HL-60 (cell line): ENCODE data around the gene ZFYVE27.

Source experiments
- DNase-seq, 2 experiments: peaks; one replicate each; pipeline ENCODE4 v3.0.0-alpha.2; 2010 to 2020; ENCODE audit warnings: low read depth in 1 of 2, low spot score in 1 of 2
- H3K27ac ChIP-seq: fragments of 250-450 bp; sonication (Bioruptor Pico); replicated peaks from 2 replicates; pipeline ENCODE4 v1.5.1; 2020; ENCODE audit warnings: mild to moderate bottlenecking, moderate library complexity
- H3K27me3 ChIP-seq: fragments of 250-450 bp; sonication (Bioruptor Pico); 2 replicates; pipeline ENCODE4 v1.5.1; 2021; ENCODE audit warnings: mild to moderate bottlenecking, moderate library complexity; ENCODE audit not compliant: insufficient read depth, poor library complexity, severe bottlenecking
- H3K4me3 ChIP-seq: replicated peaks from 2 replicates; pipeline ENCODE4 v1.5.1; 2011; ENCODE audit warnings: mild to moderate bottlenecking, control low read depth, low read length; ENCODE audit not compliant: insufficient read depth
- GABPA ChIP-seq: IDR thresholded peaks from 2 replicates; pipeline ENCODE4 v1.6.1; 2012; ENCODE audit warnings: low read depth
- POLR2AphosphoS5 ChIP-seq: IDR thresholded peaks from 2 replicates; pipeline ENCODE4 v1.6.1; 2012; ENCODE audit warnings: low read depth
- REST ChIP-seq: IDR thresholded peaks from 2 replicates; pipeline ENCODE4 v1.6.1; 2012; ENCODE audit warnings: low read depth; ENCODE audit not compliant: insufficient replicate concordance
- SPI1 ChIP-seq: IDR thresholded peaks from 2 replicates; pipeline ENCODE4 v1.6.1; 2012; ENCODE audit warnings: low read depth, mild to moderate bottlenecking, borderline replicate concordance
- TF ChIP-seq, protein P1 (sequence below): IDR thresholded peaks from one replicate; pipeline ENCODE4 v1.5.1; 2011; ENCODE audit warnings: low read length, control low read depth, inconsistent platforms; ENCODE audit not compliant: insufficient read depth

ZFYVE27 gene

DNA sequence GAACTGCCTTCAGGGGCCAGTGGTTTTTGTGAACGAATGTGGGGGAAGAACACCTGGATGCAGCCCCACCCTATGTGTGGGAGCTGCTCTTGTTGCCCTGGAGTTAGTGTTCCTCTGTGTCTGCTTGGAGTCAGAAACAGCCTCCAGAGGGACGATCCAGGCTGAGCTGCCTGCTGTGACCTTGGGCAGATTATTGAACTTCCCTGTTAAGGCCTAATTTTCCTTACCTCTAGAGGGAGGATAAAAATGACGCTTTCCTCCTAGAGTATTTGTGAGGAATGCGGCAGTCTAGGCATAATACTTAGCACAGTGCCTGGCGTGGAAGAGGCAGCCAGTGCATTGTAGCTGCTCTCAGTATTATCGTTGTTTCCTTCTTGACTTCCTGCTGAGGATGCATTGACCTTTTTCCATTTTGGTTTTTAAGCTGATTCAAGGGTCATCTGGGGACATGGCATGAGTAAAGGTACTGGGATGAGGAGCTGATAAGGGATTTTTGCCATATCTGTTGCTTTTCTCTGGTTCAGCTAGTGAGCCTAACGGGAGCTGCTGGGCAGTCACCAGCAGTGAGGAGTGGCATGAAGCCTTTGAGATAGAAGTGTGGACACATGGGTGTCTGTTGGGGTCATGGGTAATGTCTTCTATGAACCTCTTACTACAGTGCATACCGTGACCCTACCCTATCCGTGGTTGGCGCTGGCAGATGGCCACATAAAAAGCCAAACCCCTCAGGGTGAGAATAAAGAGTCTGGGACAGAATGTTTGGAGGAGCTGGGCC, 6.4 kb downstream of the ZFYVE27 start:
- Histone ChIP-seq H3K27ac (no peak overlapping the region), H3K4me3 (no peak overlapping the region), H3K27me3 (no peaks in the 10 kb centered on the region)
- no peak for DNase-seq
- TF ChIP-seq GABPA (no peak), SPI1 (no peak), REST (no peak), POLR2AphosphoS5 (no peak)
- TF ChIP-seq, protein P1, sequence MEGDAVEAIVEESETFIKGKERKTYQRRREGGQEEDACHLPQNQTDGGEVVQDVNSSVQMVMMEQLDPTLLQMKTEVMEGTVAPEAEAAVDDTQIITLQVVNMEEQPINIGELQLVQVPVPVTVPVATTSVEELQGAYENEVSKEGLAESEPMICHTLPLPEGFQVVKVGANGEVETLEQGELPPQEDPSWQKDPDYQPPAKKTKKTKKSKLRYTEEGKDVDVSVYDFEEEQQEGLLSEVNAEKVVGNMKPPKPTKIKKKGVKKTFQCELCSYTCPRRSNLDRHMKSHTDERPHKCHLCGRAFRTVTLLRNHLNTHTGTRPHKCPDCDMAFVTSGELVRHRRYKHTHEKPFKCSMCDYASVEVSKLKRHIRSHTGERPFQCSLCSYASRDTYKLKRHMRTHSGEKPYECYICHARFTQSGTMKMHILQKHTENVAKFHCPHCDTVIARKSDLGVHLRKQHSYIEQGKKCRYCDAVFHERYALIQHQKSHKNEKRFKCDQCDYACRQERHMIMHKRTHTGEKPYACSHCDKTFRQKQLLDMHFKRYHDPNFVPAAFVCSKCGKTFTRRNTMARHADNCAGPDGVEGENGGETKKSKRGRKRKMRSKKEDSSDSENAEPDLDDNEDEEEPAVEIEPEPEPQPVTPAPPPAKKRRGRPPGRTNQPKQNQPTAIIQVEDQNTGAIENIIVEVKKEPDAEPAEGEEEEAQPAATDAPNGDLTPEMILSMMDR: no peak

GRCh38 chr10:97744405-97745035, 7.6 kb downstream of the ZFYVE27 start:
- H3K27me3 ChIP-seq: no peaks in the 10 kb centered on the region
- H3K4me3 ChIP-seq: no peak overlapping the region
- no peak for TF ChIP-seq SPI1
- TF ChIP-seq, protein P1: no peak
- TF ChIP-seq REST: no peak
- no peak for TF ChIP-seq POLR2AphosphoS5
- no peak for TF ChIP-seq GABPA
- no peak for DNase-seq
- no peak overlapping the region for H3K27ac ChIP-seq

- TF ChIP-seq REST (no peak), SPI1 (no peak), POLR2AphosphoS5 (no peak), GABPA (no peak)
- TF ChIP-seq, protein P1: no peak
- Histone ChIP-seq H3K27me3 (no peaks in the 10 kb centered on the region), H3K27ac (no peak overlapping the region), H3K4me3 (no peak overlapping the region)
- no peak for DNase-seq
Measured at GRCh38 chr10:97747573-97747972, 10.6 kb downstream of the ZFYVE27 start.
